ENCODE data around the gene SLC8A3. TPM values are rescaled to one million over a fixed set of nuclear protein-coding genes. Genes with fewer than 3 reads are reported as not detected.

SLC8A3 gene
- total RNA-seq, 1 experiment from 2014 or later: not detected

DNA sequence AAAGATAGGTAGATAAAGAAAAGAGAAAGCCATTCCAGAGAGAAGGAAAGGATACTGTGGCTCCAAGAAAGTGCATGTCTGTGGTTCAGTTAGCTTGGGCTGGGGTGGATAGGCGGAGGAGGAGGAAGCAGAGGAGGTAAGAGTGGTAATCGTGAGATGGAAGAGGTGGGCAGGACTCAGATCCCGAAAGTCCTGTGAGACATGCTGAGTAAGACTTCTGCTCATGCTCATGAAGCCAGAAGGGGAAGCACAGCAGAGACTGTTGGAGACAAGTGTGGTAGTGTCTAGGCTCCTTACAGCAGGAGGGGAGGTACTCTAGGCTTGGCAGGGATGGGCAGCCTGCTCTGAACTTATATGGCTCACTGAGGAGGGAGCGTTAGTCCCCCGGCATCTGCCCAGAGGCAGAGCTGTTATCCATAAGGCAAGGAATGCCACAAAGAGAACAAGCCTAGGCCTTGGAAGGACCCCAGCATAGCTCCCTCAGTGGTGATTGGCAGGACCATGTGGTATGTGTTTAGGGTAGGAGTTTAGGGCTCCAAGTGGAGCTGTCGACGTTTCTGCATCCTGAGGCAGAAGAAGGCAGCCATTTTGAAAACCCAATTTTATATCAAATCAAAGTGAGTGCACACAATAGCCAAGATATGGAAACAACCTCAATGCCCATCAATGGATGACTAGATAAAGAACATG, 174.2 kb downstream of the SLC8A3 start:
- in situ Hi-C loops (cut with HindIII; ENCODE audit: low pct_unique_long_range_greater_than_20kb, low sequenced_read_pairs) (no loop called here), intact Hi-C loops (cut with micrococcal nuclease; ENCODE audit: unreplicated experiment) (no loop called here)
- no peak for DNase-seq (ENCODE audit: low read depth, low spot score)

GRCh38 chr14:70013271-70013873, 175.4 kb downstream of the SLC8A3 start:
- intact Hi-C loops (cut with micrococcal nuclease; ENCODE audit: unreplicated experiment): no loop called here
- H3K36me3 ChIP-seq (ENCODE audit: control insufficient read depth, insufficient read depth, low read length): no peaks in the 10 kb centered on the region
- in situ Hi-C loops (cut with HindIII; ENCODE audit: low pct_unique_long_range_greater_than_20kb, low sequenced_read_pairs): no loop called here
- TF ChIP-seq REST (IDR thresholded peaks at IDR 0.05; ENCODE audit: insufficient read depth in 1 of 2, low read depth in 2 of 2, low read length in 1 of 2) (no peak), POLR2AphosphoS5 (IDR thresholded peaks at IDR 0.05; ENCODE audit: low read depth, low read length) (no peak), SIN3A (IDR thresholded peaks at IDR 0.05; ENCODE audit: borderline replicate concordance, insufficient read depth, low read depth, low read length) (no peak), CTCF (IDR thresholded peaks at IDR 0.05) (peak; percentile 73)

More for the DNA sequence above, 174.2 kb downstream of the SLC8A3 start:
- Histone ChIP-seq H3K9me3 (ENCODE audit: control insufficient read depth, insufficient read depth, low read depth, low read length) (no peaks in the 10 kb centered on the region), H3K27ac (ENCODE audit: low read length) (no peak overlapping the region), H3K4me1 (ENCODE audit: control insufficient read depth, insufficient read depth, low read length) (no peaks in the 10 kb centered on the region), H3K4me3 (ENCODE audit: low read depth in 2 of 2, low read length in 2 of 2) (no peak overlapping the region), H3K27me3 (ENCODE audit: control insufficient read depth, insufficient read depth, low read length) (peaks cover 5% of the 10 kb centered on the region; the same call in 1 of the 2 replicates), H3K36me3 (ENCODE audit: control insufficient read depth, insufficient read depth, low read length) (no peaks in the 10 kb centered on the region)
- no peak for TF ChIP-seq CTCF (IDR thresholded peaks at IDR 0.05)
- no peak for TF ChIP-seq REST (IDR thresholded peaks at IDR 0.05; ENCODE audit: insufficient read depth in 1 of 2, low read depth in 2 of 2, low read length in 1 of 2)
- TF ChIP-seq POLR2AphosphoS5 (IDR thresholded peaks at IDR 0.05; ENCODE audit: low read depth, low read length): no peak
- TF ChIP-seq SIN3A (IDR thresholded peaks at IDR 0.05; ENCODE audit: borderline replicate concordance, insufficient read depth, low read depth, low read length): no peak
- no peak for TF ChIP-seq TCF7L2 (IDR thresholded peaks at IDR 0.05; ENCODE audit: low read depth, low read length)
- POLR2A ChIA-PET: no interaction called here
- no peak for ATAC-seq
- BruUV-seq (replicated peaks): no TSS peak
- CTCF ChIA-PET: no interaction called here

More at GRCh38 chr14:70013271-70013873, 175.4 kb downstream of the SLC8A3 start:
- POLR2A ChIA-PET: no interaction called here
- CTCF ChIA-PET: interaction anchor here (0.6 kb wide), 1 partner anchor 15 kb away, joined by 4 read pairs; no protein-coding TSS in a partner anchor
- DNase-seq (ENCODE audit: low read depth, low spot score) (no peak), ATAC-seq (no peak)
- BruUV-seq (replicated peaks): no TSS peak
- no peaks in the 10 kb centered on the region for H3K9me3 ChIP-seq (ENCODE audit: control insufficient read depth, insufficient read depth, low read depth, low read length)
- no peaks in the 10 kb centered on the region for H3K4me1 ChIP-seq (ENCODE audit: control insufficient read depth, insufficient read depth, low read length)
- H3K4me3 ChIP-seq (ENCODE audit: low read depth in 2 of 2, low read length in 2 of 2): no peak overlapping the region
- peaks cover 5% of the 10 kb centered on the region; the same call in 1 of the 2 replicates for H3K27me3 ChIP-seq (ENCODE audit: control insufficient read depth, insufficient read depth, low read length)
- H3K27ac ChIP-seq (ENCODE audit: low read length): no peak overlapping the region
